Mesothelial cell of epicardium (in vitro differentiated cells): Measurements from ENCODE around the gene USB1. TPM values are rescaled to one million over a fixed set of nuclear protein-coding genes. Genes with fewer than 3 reads are reported as not detected.

Experiments used
- DNase-seq, 2 experiments: peaks; one replicate each; pipeline ENCODE4 v3.0.0; 2021; ENCODE audit warnings: low spot score in 2 of 2; ENCODE audit not compliant: unreplicated experiment in 2 of 2
- H3K27ac Mint-ChIP-seq: 2 replicates; pipeline ENCODE4 v1.8.0; 2021; ENCODE audit warnings: mixed read lengths
- H3K27me3 Mint-ChIP-seq: 2 replicates; pipeline ENCODE4 v1.8.0; 2021; ENCODE audit warnings: low read depth, mixed read lengths
- H3K36me3 Mint-ChIP-seq: 2 replicates; pipeline ENCODE4 v1.8.0; 2021; ENCODE audit warnings: mixed read lengths
- H3K4me1 Mint-ChIP-seq: 2 replicates; pipeline ENCODE4 v1.8.0; 2021; ENCODE audit warnings: mixed read lengths
- H3K4me3 Mint-ChIP-seq: 2 replicates; pipeline ENCODE4 v1.8.0; 2021; ENCODE audit warnings: mild to moderate bottlenecking, moderate library complexity, mixed read lengths
- H3K9me3 Mint-ChIP-seq: 2 replicates; pipeline ENCODE4 v1.8.0; 2021; ENCODE audit warnings: mixed read lengths
- CTCF ChIP-seq: fragments of 200-600 bp; sonication (generic); IDR thresholded peaks from one replicate; pipeline ENCODE4 v1.5.0; 2021; ENCODE audit warnings: antibody characterized with exemption; ENCODE audit not compliant: unreplicated experiment
- total RNA-seq: library from RNA; stranded (reverse); gene quantifications from 3 replicates; pipeline ENCODE4 v1.2.1, GENCODE V29; 2021

Gene USB1
- total RNA-seq, 1 donor from 2014 or later = 38.3 TPM

DNA sequence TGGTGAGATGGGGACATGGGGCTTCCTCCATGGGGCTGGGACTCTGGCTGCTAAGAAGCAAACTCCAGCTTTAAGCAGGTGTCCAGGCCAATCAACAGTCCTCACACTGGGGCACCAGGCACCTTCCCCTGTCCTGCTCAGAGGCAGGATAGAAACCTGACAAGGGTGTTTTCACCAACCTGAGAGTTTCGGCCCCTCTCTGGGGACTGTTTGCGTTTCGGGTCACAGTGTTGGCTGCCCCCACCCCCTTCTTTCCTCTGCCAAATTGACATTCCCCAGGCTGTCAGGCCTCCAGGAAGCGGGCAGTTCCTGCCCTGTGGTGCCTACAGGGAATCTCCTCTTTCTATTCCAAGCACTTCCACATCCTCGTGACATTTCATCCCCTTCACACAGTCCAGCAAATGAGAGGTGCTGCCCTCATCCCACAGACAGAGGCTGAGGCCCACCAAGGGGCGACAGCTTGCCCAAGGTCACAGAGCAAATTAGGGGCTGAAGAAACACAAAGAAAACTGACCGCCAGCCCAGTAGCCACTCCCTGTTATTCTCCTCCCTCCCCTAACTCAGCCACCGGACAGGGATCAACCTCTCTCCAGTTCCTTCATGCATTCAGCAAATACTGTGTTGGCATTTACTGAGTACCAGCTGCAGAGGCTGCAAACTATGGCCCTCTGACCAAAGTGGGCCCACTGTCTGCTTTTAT, 62.3 kb downstream of the USB1 start:
- no peaks in the 10 kb centered on the region for H3K36me3 Mint-ChIP-seq
- DNase-seq = no peak
- H3K9me3 Mint-ChIP-seq = no peaks in the 10 kb centered on the region
- no peak for TF ChIP-seq CTCF
- H3K27me3 Mint-ChIP-seq = no peaks in the 10 kb centered on the region
- peaks cover 2% of the 10 kb centered on the region for H3K4me1 Mint-ChIP-seq
- no peak overlapping the region for H3K27ac Mint-ChIP-seq
- H3K4me3 Mint-ChIP-seq = no peak overlapping the region

- Mint-ChIP-seq H3K4me1 (no peaks in the 10 kb centered on the region), H3K36me3 (no peaks in the 10 kb centered on the region), H3K9me3 (no peaks in the 10 kb centered on the region), H3K4me3 (no peak overlapping the region), H3K27ac (no peak overlapping the region), H3K27me3 (no peaks in the 10 kb centered on the region)
- TF ChIP-seq CTCF = no peak
- no peak for DNase-seq
Measured at GRCh38 chr16:58070585-58070984, 69.4 kb downstream of the USB1 start.

Other genes starting within 250 kb of the USB1 start
- 33.3 to 38.7 TPM (median 35.3 TPM) in 3 replicates for gene KIFC3, start 198.9 kb upstream of the USB1 start, total RNA-seq
- 0.07 to 0.27 TPM (median 0.14 TPM) in 3 replicates for gene CNGB1, start 30.3 kb upstream of the USB1 start, total RNA-seq
- 13.5 to 16.5 TPM (median 15.0 TPM) in 3 replicates for gene ZNF319, start 735 bp upstream of the USB1 start, total RNA-seq
- gene MMP15, start 24.3 kb downstream of the USB1 start, total RNA-seq = 16.2 to 17.8 TPM (median 16.3 TPM) in 3 replicates
- 39.6 to 41.6 TPM (median 41.4 TPM) in 3 replicates for gene CFAP20, start 128.0 kb downstream of the USB1 start, total RNA-seq
- gene CSNK2A2, start 196.7 kb downstream of the USB1 start, total RNA-seq = 76.8 to 80.9 TPM (median 79.3 TPM) in 3 replicates